Peyer's patch (tissue), 4 donors: Measurements from ENCODE around the gene LARP4B. TPM values are rescaled to one million over a fixed set of nuclear protein-coding genes. Genes with fewer than 3 reads are reported as not detected.

Source experiments
- DNase-seq, 3 donors: peaks; one replicate each; pipeline ENCODE4 v3.0.0-alpha.2; 2017 to 2019
- H3K27ac ChIP-seq, 4 donors: fragments of 200-600 bp; sonication (generic); one replicate each; pipeline ENCODE4 v1.5.1; 2016 to 2019
- H3K27me3 ChIP-seq, 2 donors: fragments of 200-600 bp; sonication (generic); one replicate each; pipeline ENCODE4 v1.5.1; 2019
- H3K36me3 ChIP-seq, 3 donors: fragments of 200-600 bp; sonication (generic); one replicate each; pipeline ENCODE4 v1.5.1; 2016 to 2019
- H3K4me1 ChIP-seq, 4 donors: fragments of 200-600 bp; sonication (generic); one replicate each; pipeline ENCODE4 v1.5.1; 2016 to 2019
- H3K4me3 ChIP-seq, 4 donors: fragments of 200-600 bp; sonication (generic); 1 replicate in 3 of 4; 2 replicates in 1 of 4; pipeline ENCODE4 v1.5.1; 2016 to 2019; ENCODE audit warnings: mild to moderate bottlenecking in 1 of 4
- H3K9me3 ChIP-seq, 4 donors: fragments of 200-600 bp; sonication (generic); one replicate each; pipeline ENCODE4 v1.5.1; 2016 to 2019; ENCODE audit warnings: mild to moderate bottlenecking in 1 of 4
- POLR2A ChIP-seq, 2 donors: fragments of 450-650 bp; IDR thresholded peaks; one replicate each; pipeline ENCODE4 v1.5.1; 2017; ENCODE audit warnings: antibody characterized with exemption in 2 of 2, mild to moderate bottlenecking in 2 of 2, moderate library complexity in 2 of 2
- total RNA-seq, 4 donors: library from RNA; depleted of rRNA; stranded (reverse); fragments of >200 nt; gene quantifications; one replicate each; pipeline ENCODE4 v1.1.0, GENCODE V29; 2016
- TF ChIP-seq, protein P1 (sequence below), 6 experiments: fragments of 450-650 bp in 4 of 6; fragments of 200-600 bp in 2 of 6; sonication (generic) in 1 of 6; IDR thresholded peaks; one replicate each; pipeline ENCODE4 v1.5.1; 2017 to 2019; ENCODE audit warnings: antibody characterized with exemption in 6 of 6, mild to moderate bottlenecking in 3 of 6, moderate library complexity in 1 of 6

Gene LARP4B
- total RNA-seq, 4 donors from 2014 or later = 77.2 to 106 (median 93.3) TPM

GRCh38 chr10:787933-788651 is 143.4 kb downstream of the LARP4B start:
- no peaks in the 10 kb centered on the region for H3K36me3 ChIP-seq
- no peak overlapping the region for H3K27ac ChIP-seq
- H3K27me3 ChIP-seq = no peaks in the 10 kb centered on the region
- DNase-seq = peak in 1 of 3 donors; percentile 42
- H3K4me1 ChIP-seq = peaks cover 0 to 11% (median 4%) of the 10 kb centered on the region in 4 donors
- no peak overlapping the region for H3K4me3 ChIP-seq
- no peaks in the 10 kb centered on the region for H3K9me3 ChIP-seq
- TF ChIP-seq POLR2A (IDR thresholded peaks at IDR 0.05) = no peak
- TF ChIP-seq, protein P1, sequence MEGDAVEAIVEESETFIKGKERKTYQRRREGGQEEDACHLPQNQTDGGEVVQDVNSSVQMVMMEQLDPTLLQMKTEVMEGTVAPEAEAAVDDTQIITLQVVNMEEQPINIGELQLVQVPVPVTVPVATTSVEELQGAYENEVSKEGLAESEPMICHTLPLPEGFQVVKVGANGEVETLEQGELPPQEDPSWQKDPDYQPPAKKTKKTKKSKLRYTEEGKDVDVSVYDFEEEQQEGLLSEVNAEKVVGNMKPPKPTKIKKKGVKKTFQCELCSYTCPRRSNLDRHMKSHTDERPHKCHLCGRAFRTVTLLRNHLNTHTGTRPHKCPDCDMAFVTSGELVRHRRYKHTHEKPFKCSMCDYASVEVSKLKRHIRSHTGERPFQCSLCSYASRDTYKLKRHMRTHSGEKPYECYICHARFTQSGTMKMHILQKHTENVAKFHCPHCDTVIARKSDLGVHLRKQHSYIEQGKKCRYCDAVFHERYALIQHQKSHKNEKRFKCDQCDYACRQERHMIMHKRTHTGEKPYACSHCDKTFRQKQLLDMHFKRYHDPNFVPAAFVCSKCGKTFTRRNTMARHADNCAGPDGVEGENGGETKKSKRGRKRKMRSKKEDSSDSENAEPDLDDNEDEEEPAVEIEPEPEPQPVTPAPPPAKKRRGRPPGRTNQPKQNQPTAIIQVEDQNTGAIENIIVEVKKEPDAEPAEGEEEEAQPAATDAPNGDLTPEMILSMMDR (IDR thresholded peaks at IDR 0.05) = no peak

DNA sequence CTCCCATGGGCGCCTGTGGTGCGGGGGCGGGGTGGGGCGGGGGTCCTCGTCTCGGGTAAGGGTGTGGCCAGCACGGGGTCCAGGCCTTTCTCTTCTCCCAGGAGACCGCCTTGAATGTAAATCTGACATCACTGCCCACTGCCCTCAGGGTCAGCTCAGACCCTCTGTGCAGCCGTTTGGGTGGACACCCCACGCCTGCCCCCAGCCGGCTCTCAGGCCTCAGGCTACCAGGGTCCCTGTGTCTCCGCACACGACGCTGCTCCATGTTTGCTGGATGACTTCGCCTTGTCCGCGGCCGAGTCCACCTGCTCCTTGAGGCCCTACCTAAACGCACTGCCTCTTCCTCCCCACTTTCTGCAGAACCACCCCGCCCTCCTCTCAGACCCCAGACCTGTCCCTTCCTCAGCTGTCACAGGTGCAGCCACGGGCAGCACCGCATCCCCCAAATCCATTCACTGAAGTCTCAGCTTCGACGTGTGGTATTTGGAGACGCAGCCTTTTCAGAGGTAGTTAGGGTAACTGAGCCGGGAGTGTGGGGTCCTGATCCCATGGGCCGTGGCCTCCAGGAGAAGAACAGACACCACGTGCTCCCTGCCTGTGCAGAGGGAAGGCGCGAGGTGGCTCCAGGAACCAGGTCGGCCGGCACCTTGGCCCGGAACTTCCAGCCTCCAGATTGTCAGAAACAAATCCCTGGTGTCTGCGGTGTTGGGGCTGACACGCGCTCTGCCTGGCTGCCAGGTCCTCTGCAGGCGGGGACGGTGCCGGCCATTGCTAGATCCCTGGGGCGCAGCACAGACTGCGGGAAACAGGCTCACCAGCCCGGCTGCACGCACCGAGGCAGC is 144.7 kb downstream of the LARP4B start:
- peak in 1 of 3 donors; percentile 41 for DNase-seq
- H3K9me3 ChIP-seq = no peaks in the 10 kb centered on the region
- H3K4me3 ChIP-seq = no peak overlapping the region
- no peak for TF ChIP-seq POLR2A (IDR thresholded peaks at IDR 0.05)
- TF ChIP-seq, protein P1 (IDR thresholded peaks at IDR 0.05) = no peak
- H3K4me1 ChIP-seq = peaks cover 0 to 11% (median 4%) of the 10 kb centered on the region in 4 donors
- no peaks in the 10 kb centered on the region for H3K36me3 ChIP-seq
- no peaks in the 10 kb centered on the region for H3K27me3 ChIP-seq
- H3K27ac ChIP-seq = no peak overlapping the region

GRCh38 chr10:785861-786214 is 145.7 kb downstream of the LARP4B start:
- peaks cover 0 to 11% (median 4%) of the 10 kb centered on the region in 4 donors for H3K4me1 ChIP-seq
- H3K27me3 ChIP-seq = no peaks in the 10 kb centered on the region
- DNase-seq = peak in 1 of 3 donors; percentile 35
- H3K9me3 ChIP-seq = no peaks in the 10 kb centered on the region
- TF ChIP-seq, protein P1 (IDR thresholded peaks at IDR 0.05) = no peak
- no peak for TF ChIP-seq POLR2A (IDR thresholded peaks at IDR 0.05)
- no peak overlapping the region for H3K27ac ChIP-seq
- H3K36me3 ChIP-seq = no peaks in the 10 kb centered on the region
- no peak overlapping the region for H3K4me3 ChIP-seq

DNA sequence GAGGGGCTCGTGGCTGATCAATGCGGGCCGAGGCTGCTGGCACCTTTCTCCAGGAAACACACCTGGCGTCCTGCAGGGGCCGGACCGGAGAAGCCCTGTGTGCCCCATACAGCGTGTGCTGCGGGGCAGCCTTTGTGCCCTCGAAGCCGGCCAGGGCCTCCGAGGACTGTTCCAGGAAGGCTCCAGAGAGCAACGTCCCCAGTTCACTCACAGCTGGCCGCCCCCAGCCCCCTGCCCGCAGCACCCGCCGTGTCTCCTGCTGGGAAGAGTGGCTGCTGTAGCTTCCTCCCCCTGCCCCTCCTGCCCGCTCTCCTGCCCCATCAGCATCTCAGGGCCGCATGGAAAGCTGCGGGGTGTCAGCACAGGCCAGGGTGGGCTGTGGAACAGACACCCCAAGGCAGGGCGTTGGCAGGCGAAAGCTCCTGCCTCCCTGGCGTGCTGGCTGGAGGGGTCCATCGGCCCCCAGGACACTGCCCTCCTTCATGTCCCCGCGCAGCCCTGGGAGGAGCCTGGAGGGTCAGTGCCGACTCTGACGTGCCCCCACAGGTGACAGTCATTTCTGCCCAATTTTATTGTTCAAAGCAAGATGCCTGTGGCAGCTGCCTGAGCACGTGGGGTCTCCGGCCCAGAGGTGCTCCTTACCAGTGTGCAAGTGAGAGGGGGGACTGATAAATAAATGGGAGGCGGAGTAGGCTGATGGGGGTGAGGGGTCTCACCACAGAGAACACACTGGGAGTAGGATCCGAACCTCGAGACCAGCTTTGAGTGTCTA is 146.2 kb downstream of the LARP4B start:
- TF ChIP-seq, protein P1 (IDR thresholded peaks at IDR 0.05) = no peak
- TF ChIP-seq POLR2A (IDR thresholded peaks at IDR 0.05) = no peak
- H3K9me3 ChIP-seq = no peaks in the 10 kb centered on the region
- H3K27me3 ChIP-seq = no peaks in the 10 kb centered on the region
- no peaks in the 10 kb centered on the region for H3K36me3 ChIP-seq
- peak overlapping the region in 2 of 4 donors; percentile 48 for H3K4me3 ChIP-seq
- DNase-seq = peak in 1 of 3 donors; percentile 26
- peaks cover 0 to 11% (median 4%) of the 10 kb centered on the region in 4 donors for H3K4me1 ChIP-seq
- no peak overlapping the region for H3K27ac ChIP-seq

GRCh38 chr10:784403-785088 is 147.0 kb downstream of the LARP4B start:
- DNase-seq = peak in 1 of 3 donors; percentile 69
- TF ChIP-seq, protein P1 (IDR thresholded peaks at IDR 0.05) = no peak
- TF ChIP-seq POLR2A (IDR thresholded peaks at IDR 0.05) = no peak
- Histone ChIP-seq H3K36me3 (no peaks in the 10 kb centered on the region), H3K4me3 (peak overlapping the region in 2 of 4 donors; percentile 48), H3K27me3 (no peaks in the 10 kb centered on the region), H3K9me3 (no peaks in the 10 kb centered on the region), H3K4me1 (peaks cover 0 to 11% (median 4%) of the 10 kb centered on the region in 4 donors), H3K27ac (no peak overlapping the region)
